GM12878 (cell line): Measurements from ENCODE around the gene NOL8. TPM values are rescaled to one million over a fixed set of nuclear protein-coding genes. Genes with fewer than 3 reads are reported as not detected.
A peak's percentile ranks its signal among the peaks of the same experiment; 100 is the strongest.

Source experiments
- CHD4 ChIP-seq: fragments of 200-600 bp; sonication (generic); IDR thresholded peaks from 2 replicates; pipeline ENCODE4 v1.6.1; 2016; ENCODE audit warnings: mild to moderate bottlenecking
- CREM ChIP-seq: IDR thresholded peaks from 2 replicates; pipeline ENCODE4 v1.6.1; 2014; ENCODE audit warnings: antibody characterized with exemption, low read depth
- EZH2 ChIP-seq: IDR thresholded peaks from 2 replicates; pipeline ENCODE4 v1.6.1; 2012; ENCODE audit warnings: low read depth, mild to moderate bottlenecking, control low read depth, inconsistent platforms, low read length, borderline replicate concordance; ENCODE audit not compliant: control insufficient read depth
- FOXM1 ChIP-seq: IDR thresholded peaks from 2 replicates; pipeline ENCODE4 v1.6.1; 2012; ENCODE audit warnings: low read depth, mild to moderate bottlenecking, inconsistent platforms, low read length, moderate library complexity
- GABPA ChIP-seq: IDR thresholded peaks from 2 replicates; pipeline ENCODE4 v1.6.1; 2014; ENCODE audit warnings: antibody characterized with exemption, low read depth, mild to moderate bottlenecking, inconsistent platforms
- HDAC2 ChIP-seq: fragments of 200-600 bp; sonication (generic); IDR thresholded peaks from 2 replicates; pipeline ENCODE4 v1.6.1; 2017
- MYC ChIP-seq: IDR thresholded peaks from 2 replicates; pipeline ENCODE4 v1.6.1; 2011; ENCODE audit warnings: mild to moderate bottlenecking, low read length, moderate library complexity, inconsistent platforms; ENCODE audit not compliant: insufficient read depth, insufficient replicate concordance, insufficient read length, severe bottlenecking
- NBN ChIP-seq: fragments of 450-650 bp; IDR thresholded peaks from 2 replicates; pipeline ENCODE4 v1.6.1; 2016
- PAX5 ChIP-seq: IDR thresholded peaks from 2 replicates; pipeline ENCODE4 v1.6.1; 2011; ENCODE audit warnings: low read depth, low read length, borderline replicate concordance
- POLR2AphosphoS2 ChIP-seq: IDR thresholded peaks from 2 replicates; pipeline ENCODE4 v1.6.1; 2011; ENCODE audit warnings: low read depth, mild to moderate bottlenecking, low read length, improper control_type of control experiment, moderate library complexity
- POLR2AphosphoS5 ChIP-seq: IDR thresholded peaks from 2 replicates; pipeline ENCODE4 v1.6.1; 2011; ENCODE audit warnings: mild to moderate bottlenecking, low read length, inconsistent platforms
- RAD51 ChIP-seq: fragments of 450-650 bp; IDR thresholded peaks from 2 replicates; pipeline ENCODE4 v1.6.1; 2016; ENCODE audit warnings: moderate library complexity, mild to moderate bottlenecking, inconsistent platforms
- RUNX3 ChIP-seq: IDR thresholded peaks from 2 replicates; pipeline ENCODE4 v1.6.1; 2012; ENCODE audit warnings: low read length, inconsistent platforms
- SIX5 ChIP-seq: IDR thresholded peaks from 2 replicates; pipeline ENCODE4 v1.6.1; 2011; ENCODE audit warnings: mild to moderate bottlenecking, low read depth, low read length, moderate library complexity; ENCODE audit not compliant: severe bottlenecking
- SUZ12 ChIP-seq: fragments of 200-600 bp; sonication (generic); IDR thresholded peaks from one replicate; pipeline ENCODE4 v1.6.1; 2018; ENCODE audit warnings: antibody characterized with exemption, mild to moderate bottlenecking; ENCODE audit not compliant: unreplicated experiment
- TARDBP ChIP-seq: IDR thresholded peaks from 2 replicates; pipeline ENCODE4 v1.6.1; 2016; ENCODE audit warnings: borderline replicate concordance
- ZNF207 ChIP-seq: fragments of 450-650 bp; IDR thresholded peaks from 2 replicates; pipeline ENCODE4 v1.6.1; 2014; ENCODE audit warnings: antibody characterized with exemption, mild to moderate bottlenecking, borderline replicate concordance
- ZNF217 ChIP-seq: fragments of 450-650 bp; IDR thresholded peaks from 2 replicates; pipeline ENCODE4 v1.6.1; 2017; ENCODE audit warnings: antibody characterized with exemption, mild to moderate bottlenecking
- ZNF622 ChIP-seq: fragments of 450-650 bp; IDR thresholded peaks from 2 replicates; pipeline ENCODE4 v1.6.1; 2017; ENCODE audit warnings: mild to moderate bottlenecking, inconsistent platforms
- polyA plus RNA-seq, 11 experiments: library from polyadenylated mRNA; depleted of rRNA in 4 of 11; unstranded in 6 of 11; stranded (reverse) in 5 of 11; fragments of >200 nt; fragmentation: Nextera tagmentation in 4 of 11; fragmentation: Illumina TruSeq in 1 of 11; extraction: Ambion mirVana in 4 of 11; extraction: Trizol in 1 of 11; gene quantifications; 1 replicate in 1 of 11; 2 replicates in 10 of 11; pipeline versions ENCODE4 v1.2.1 to v1.2.3, GENCODE V29; 2011 to 2016; ENCODE audit warnings: inconsistent platforms in 2 of 11, missing spikeins in 2 of 11, low read depth in 1 of 11
- total RNA-seq, 4 experiments: library from RNA; depleted of rRNA in 3 of 4; stranded (reverse); fragments of >200 nt in 3 of 4; fragmentation: Illumina TruSeq in 1 of 4; extraction: Trizol in 1 of 4; gene quantifications; 2 replicates each; pipeline versions ENCODE4 v1.2.1 to v1.2.3, GENCODE V29; 2013 to 2021
- TF ChIP-seq, protein P1 (sequence below): IDR thresholded peaks from 2 replicates; pipeline ENCODE4 v1.6.1; 2011; ENCODE audit warnings: low read depth, mild to moderate bottlenecking, low read length, moderate library complexity, borderline replicate concordance; ENCODE audit errors: extremely low read depth
- TF ChIP-seq, protein P2 (sequence below): fragments of 450-650 bp; IDR thresholded peaks from 2 replicates; pipeline ENCODE4 v1.6.1; 2014; ENCODE audit warnings: mild to moderate bottlenecking
- TF ChIP-seq, protein P3 (sequence below): IDR thresholded peaks from 2 replicates; pipeline ENCODE4 v1.6.1; 2012; ENCODE audit warnings: mild to moderate bottlenecking, low read depth, low read length
- TF ChIP-seq, protein P4 (sequence below): IDR thresholded peaks from 2 replicates; pipeline ENCODE4 v1.6.1; 2011; ENCODE audit warnings: borderline replicate concordance, low read depth, mild to moderate bottlenecking, moderate library complexity, low read length; ENCODE audit not compliant: insufficient read depth, poor library complexity, severe bottlenecking

Gene NOL8
- total and polyA plus RNA-seq, 10 of the 15 experiments (the other 5 are each of a cell fraction or from before 2014, with no cell fraction given), result 33.6 to 58.6 (median 49.2) TPM

- TF ChIP-seq PAX5, result 0 out of 2 replicates have a peak, but pooled peaks have one; percentile 23
- TF ChIP-seq POLR2AphosphoS2, result no peak; the same call in 1 of the 2 replicates
- TF ChIP-seq SUZ12, result no peak
- no peak for TF ChIP-seq HDAC2
- no peak for TF ChIP-seq FOXM1
- peak; percentile 29; the same call in 1 of the 2 replicates for TF ChIP-seq RAD51
- peak; percentile 85 for TF ChIP-seq NBN
- no peak for TF ChIP-seq GABPA
- TF ChIP-seq, protein P1, sequence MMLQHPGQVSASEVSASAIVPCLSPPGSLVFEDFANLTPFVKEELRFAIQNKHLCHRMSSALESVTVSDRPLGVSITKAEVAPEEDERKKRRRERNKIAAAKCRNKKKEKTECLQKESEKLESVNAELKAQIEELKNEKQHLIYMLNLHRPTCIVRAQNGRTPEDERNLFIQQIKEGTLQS, result no peak
- no peak for TF ChIP-seq ZNF217
- TF ChIP-seq, protein P2, sequence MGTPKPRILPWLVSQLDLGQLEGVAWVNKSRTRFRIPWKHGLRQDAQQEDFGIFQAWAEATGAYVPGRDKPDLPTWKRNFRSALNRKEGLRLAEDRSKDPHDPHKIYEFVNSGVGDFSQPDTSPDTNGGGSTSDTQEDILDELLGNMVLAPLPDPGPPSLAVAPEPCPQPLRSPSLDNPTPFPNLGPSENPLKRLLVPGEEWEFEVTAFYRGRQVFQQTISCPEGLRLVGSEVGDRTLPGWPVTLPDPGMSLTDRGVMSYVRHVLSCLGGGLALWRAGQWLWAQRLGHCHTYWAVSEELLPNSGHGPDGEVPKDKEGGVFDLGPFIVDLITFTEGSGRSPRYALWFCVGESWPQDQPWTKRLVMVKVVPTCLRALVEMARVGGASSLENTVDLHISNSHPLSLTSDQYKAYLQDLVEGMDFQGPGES, result peak; percentile 87
- TF ChIP-seq EZH2, result no peak
- no peak for TF ChIP-seq CHD4
- TF ChIP-seq RUNX3, result peak; percentile 64
- TF ChIP-seq MYC, result peak; percentile 99
- no peak for TF ChIP-seq ZNF622
- peak; percentile 98 for TF ChIP-seq CREM
- TF ChIP-seq TARDBP, result no peak
- peak; percentile 94; the same call in 1 of the 2 replicates for TF ChIP-seq ZNF207
- peak; percentile 97 for TF ChIP-seq POLR2AphosphoS5
- TF ChIP-seq SIX5, result peak; percentile 25
- TF ChIP-seq, protein P3, sequence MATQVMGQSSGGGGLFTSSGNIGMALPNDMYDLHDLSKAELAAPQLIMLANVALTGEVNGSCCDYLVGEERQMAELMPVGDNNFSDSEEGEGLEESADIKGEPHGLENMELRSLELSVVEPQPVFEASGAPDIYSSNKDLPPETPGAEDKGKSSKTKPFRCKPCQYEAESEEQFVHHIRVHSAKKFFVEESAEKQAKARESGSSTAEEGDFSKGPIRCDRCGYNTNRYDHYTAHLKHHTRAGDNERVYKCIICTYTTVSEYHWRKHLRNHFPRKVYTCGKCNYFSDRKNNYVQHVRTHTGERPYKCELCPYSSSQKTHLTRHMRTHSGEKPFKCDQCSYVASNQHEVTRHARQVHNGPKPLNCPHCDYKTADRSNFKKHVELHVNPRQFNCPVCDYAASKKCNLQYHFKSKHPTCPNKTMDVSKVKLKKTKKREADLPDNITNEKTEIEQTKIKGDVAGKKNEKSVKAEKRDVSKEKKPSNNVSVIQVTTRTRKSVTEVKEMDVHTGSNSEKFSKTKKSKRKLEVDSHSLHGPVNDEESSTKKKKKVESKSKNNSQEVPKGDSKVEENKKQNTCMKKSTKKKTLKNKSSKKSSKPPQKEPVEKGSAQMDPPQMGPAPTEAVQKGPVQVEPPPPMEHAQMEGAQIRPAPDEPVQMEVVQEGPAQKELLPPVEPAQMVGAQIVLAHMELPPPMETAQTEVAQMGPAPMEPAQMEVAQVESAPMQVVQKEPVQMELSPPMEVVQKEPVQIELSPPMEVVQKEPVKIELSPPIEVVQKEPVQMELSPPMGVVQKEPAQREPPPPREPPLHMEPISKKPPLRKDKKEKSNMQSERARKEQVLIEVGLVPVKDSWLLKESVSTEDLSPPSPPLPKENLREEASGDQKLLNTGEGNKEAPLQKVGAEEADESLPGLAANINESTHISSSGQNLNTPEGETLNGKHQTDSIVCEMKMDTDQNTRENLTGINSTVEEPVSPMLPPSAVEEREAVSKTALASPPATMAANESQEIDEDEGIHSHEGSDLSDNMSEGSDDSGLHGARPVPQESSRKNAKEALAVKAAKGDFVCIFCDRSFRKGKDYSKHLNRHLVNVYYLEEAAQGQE, result no peak
- TF ChIP-seq, protein P4, sequence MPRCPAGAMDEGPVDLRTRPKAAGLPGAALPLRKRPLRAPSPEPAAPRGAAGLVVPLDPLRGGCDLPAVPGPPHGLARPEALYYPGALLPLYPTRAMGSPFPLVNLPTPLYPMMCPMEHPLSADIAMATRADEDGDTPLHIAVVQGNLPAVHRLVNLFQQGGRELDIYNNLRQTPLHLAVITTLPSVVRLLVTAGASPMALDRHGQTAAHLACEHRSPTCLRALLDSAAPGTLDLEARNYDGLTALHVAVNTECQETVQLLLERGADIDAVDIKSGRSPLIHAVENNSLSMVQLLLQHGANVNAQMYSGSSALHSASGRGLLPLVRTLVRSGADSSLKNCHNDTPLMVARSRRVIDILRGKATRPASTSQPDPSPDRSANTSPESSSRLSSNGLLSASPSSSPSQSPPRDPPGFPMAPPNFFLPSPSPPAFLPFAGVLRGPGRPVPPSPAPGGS, result no peak
Measured at GRCh38 chr9:92293452-92294296, 31.5 kb downstream of the NOL8 start, which contains the start of gene IARS1 (continued).
